Smooth muscle cell of the coronary artery (primary cell): Measurements from ENCODE around the gene MAN2B1. TPM values are rescaled to one million over a fixed set of nuclear protein-coding genes. Genes with fewer than 3 reads are reported as not detected.

ENCODE experiments used
- total RNA-seq: library from RNA; depleted of rRNA; stranded (reverse); fragments of >200 nt; gene quantifications from 2 replicates; pipeline ENCODE4 v1.2.3, GENCODE V29; 2014; ENCODE audit warnings: low replicate concordance

The MAN2B1 gene
- 29.1 and 32.4 TPM in 2 replicates for total RNA-seq

GRCh38 chr19:12666265-12667048, at the start of gene MAN2B1, which contains the start of gene WDR83:
MAN2B1 (minus strand) TSS chr19:12666742; CDS start chr19:12666701, 41 bp downstream.
WDR83 (plus strand) TSS chr19:12666807; CDS start chr19:12669791, 2,984 bp downstream.

GRCh38 chr19:12696366-12697335, 30.1 kb upstream of the MAN2B1 start, which contains the start of gene FBXW9:
FBXW9 (minus strand) TSS chr19:12696631; CDS start chr19:12696581, 50 bp downstream.

GRCh38 chr19:12687496-12688196, 21.1 kb upstream of the MAN2B1 start, which contains the start of gene GNG14:
GNG14 (plus strand) TSS chr19:12687998; CDS start chr19:12688049, 51 bp downstream.

GRCh38 chr19:12681074-12681987, 14.8 kb upstream of the MAN2B1 start, which contains the start of gene DHPS:
DHPS (minus strand) TSS chr19:12681880; CDS start chr19:12681766, 114 bp downstream.

GRCh38 chr19:12610540-12611360, 55.8 kb downstream of the MAN2B1 start, which contains the start of the genes ZNF490 and ZNF791:
ZNF490 (minus strand) TSS chr19:12610813; CDS start chr19:12610680, 133 bp downstream.
ZNF791 (plus strand) TSS chr19:12610920; CDS start chr19:12611080, 160 bp downstream.

Other genes with a start within 250 kb of the MAN2B1 start
- 1.8 and 2.9 TPM in 2 replicates for gene ZNF443, start 225.7 kb downstream of the MAN2B1 start, total RNA-seq
- gene ZNF709, start 181.9 kb downstream of the MAN2B1 start, total RNA-seq: 2.8 and 3.2 TPM in 2 replicates
- 4.0 and 9.5 TPM in 2 replicates for gene ZNF564, start 115.3 kb downstream of the MAN2B1 start, total RNA-seq
- 6.4 and 6.8 TPM in 2 replicates for gene ZNF490, start 55.9 kb downstream of the MAN2B1 start, total RNA-seq
- gene ZNF791, start 55.8 kb downstream of the MAN2B1 start, total RNA-seq: 6.1 and 8.9 TPM in 2 replicates
- gene WDR83, start 65 bp upstream of the MAN2B1 start, total RNA-seq: 11.0 and 13.0 TPM in 2 replicates
- 57.6 and 65.5 TPM in 2 replicates for gene DHPS, start 15.1 kb upstream of the MAN2B1 start, total RNA-seq
- not detected in 2 replicates for gene GNG14, start 21.3 kb upstream of the MAN2B1 start, total RNA-seq
- 2.8 and 8.0 TPM in 2 replicates for gene FBXW9, start 29.9 kb upstream of the MAN2B1 start, total RNA-seq
- 26.8 and 65.9 TPM in 2 replicates for gene TNPO2, start 57.2 kb upstream of the MAN2B1 start, total RNA-seq
- gene TRIR, start 67.9 kb upstream of the MAN2B1 start, total RNA-seq: 133 and 152 TPM in 2 replicates
- gene GET3, start 70.8 kb upstream of the MAN2B1 start, total RNA-seq: 107 and 190 TPM in 2 replicates
- not detected in 2 replicates for gene BEST2, start 85.0 kb upstream of the MAN2B1 start, total RNA-seq
- gene HOOK2, start 108.8 kb upstream of the MAN2B1 start, total RNA-seq: 15.7 and 18.7 TPM in 2 replicates
- gene JUNB, start 124.7 kb upstream of the MAN2B1 start, total RNA-seq: 33.2 and 138 TPM in 2 replicates
- gene PRDX2, start 135.1 kb upstream of the MAN2B1 start, total RNA-seq: 169 and 248 TPM in 2 replicates
- 0.30 TPM in 1 of 2 replicates, not detected in the other for gene THSD8, start 135.3 kb upstream of the MAN2B1 start, total RNA-seq
- 9.7 and 15.9 TPM in 2 replicates for gene RNASEH2A, start 139.8 kb upstream of the MAN2B1 start, total RNA-seq
- gene RTBDN, start 167.8 kb upstream of the MAN2B1 start, total RNA-seq: not detected in 2 replicates
- 0.35 TPM in 1 of 2 replicates, not detected in the other for gene MAST1, start 171.8 kb upstream of the MAN2B1 start, total RNA-seq
- 25.7 and 31.3 TPM in 2 replicates for gene DNASE2, start 214.7 kb upstream of the MAN2B1 start, total RNA-seq
- gene KLF1, start 220.5 kb upstream of the MAN2B1 start, total RNA-seq: 0.12 TPM in 1 of 2 replicates, not detected in the other
- gene GCDH, start 224.4 kb upstream of the MAN2B1 start, total RNA-seq: 13.3 and 19.8 TPM in 2 replicates